Colonic mucosa (tissue), 4 donors: ENCODE measurements around the gene CCNB1. TPM values are rescaled to one million over a fixed set of nuclear protein-coding genes. Genes with fewer than 3 reads are reported as not detected.

Experiments used
- DNase-seq: peaks from one replicate; pipeline ENCODE4 v3.0.0-alpha.2; 2020
- H3K27ac ChIP-seq: fragments of 200-600 bp; one replicate; pipeline ENCODE4 v1.8.0; 2021
- H3K27me3 ChIP-seq: fragments of 200-600 bp; one replicate; pipeline ENCODE4 v1.8.0; 2021
- H3K36me3 ChIP-seq: fragments of 200-600 bp; one replicate; pipeline ENCODE4 v1.8.0; 2021
- H3K4me1 ChIP-seq: fragments of 200-600 bp; one replicate; pipeline ENCODE4 v1.8.0; 2021; ENCODE audit warnings: mild to moderate bottlenecking
- H3K4me3 ChIP-seq: fragments of 200-600 bp; one replicate; pipeline ENCODE4 v1.8.0; 2021
- H3K9ac ChIP-seq, 2 donors: one replicate each; pipeline ENCODE4 v1.7.0; 2013; ENCODE audit warnings: control low read depth in 2 of 2, low read depth in 2 of 2, low read length in 2 of 2
- H3K9me3 ChIP-seq: fragments of 200-600 bp; one replicate; pipeline ENCODE4 v1.8.0; 2021
- intact Hi-C: fragments of 100-400 bp; cut with DNase I; formaldehyde crosslinking; loops from one replicate; pipeline ENCODE4 v1.14.1; 2022
- total RNA-seq, 2 donors: library from RNA; stranded (reverse); fragmentation: NEBNext Ultra II Directional in 1 of 2; extraction: Animal tissue kit (Norgen Biotek cat#: 25700) in 1 of 2; gene quantifications; one replicate each; pipeline ENCODE4 v1.2.1, GENCODE V29; 2021
- TF ChIP-seq, protein P1 (sequence below): fragments of 200-600 bp; IDR thresholded peaks from one replicate; pipeline ENCODE4 v1.8.0; 2022; ENCODE audit warnings: antibody characterized with exemption, mild to moderate bottlenecking
- donor health status: healthy.
- donor health status: DM: no; HTN: no; CAD: no.
- donor health status: DM: no; HTN: no; CAD: no.

The CCNB1 gene
- total RNA-seq, 2 donors from 2014 or later: 43.1 to 189 TPM

DNA sequence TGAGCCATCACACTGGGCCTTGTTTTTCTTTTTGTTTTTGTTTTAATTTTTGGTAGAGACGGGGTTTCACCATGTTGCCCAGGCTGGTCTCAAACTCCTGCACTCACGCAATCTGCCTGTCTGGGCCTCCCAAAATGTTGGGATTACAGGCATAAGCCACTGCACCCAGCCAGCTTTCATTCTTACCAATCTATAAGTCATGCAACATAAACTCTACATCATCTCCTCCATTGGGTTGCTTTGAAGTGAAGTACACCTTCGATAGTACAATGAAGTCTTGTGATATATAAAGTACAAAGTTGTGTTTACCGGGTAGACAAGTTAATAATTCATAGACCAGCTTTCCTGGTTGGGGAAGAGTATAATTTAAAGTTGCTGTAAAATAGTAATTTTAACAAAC is 58.9 kb downstream of the CCNB1 start:
- Histone ChIP-seq H3K9ac (no peak overlapping the region), H3K9me3 (no peaks in the 10 kb centered on the region), H3K36me3 (no peaks in the 10 kb centered on the region), H3K27me3 (no peaks in the 10 kb centered on the region), H3K27ac (no peak overlapping the region), H3K4me3 (no peak overlapping the region), H3K4me1 (no peaks in the 10 kb centered on the region)
- DNase-seq: no peak
- intact Hi-C loops: no loop called here
- TF ChIP-seq, protein P1, sequence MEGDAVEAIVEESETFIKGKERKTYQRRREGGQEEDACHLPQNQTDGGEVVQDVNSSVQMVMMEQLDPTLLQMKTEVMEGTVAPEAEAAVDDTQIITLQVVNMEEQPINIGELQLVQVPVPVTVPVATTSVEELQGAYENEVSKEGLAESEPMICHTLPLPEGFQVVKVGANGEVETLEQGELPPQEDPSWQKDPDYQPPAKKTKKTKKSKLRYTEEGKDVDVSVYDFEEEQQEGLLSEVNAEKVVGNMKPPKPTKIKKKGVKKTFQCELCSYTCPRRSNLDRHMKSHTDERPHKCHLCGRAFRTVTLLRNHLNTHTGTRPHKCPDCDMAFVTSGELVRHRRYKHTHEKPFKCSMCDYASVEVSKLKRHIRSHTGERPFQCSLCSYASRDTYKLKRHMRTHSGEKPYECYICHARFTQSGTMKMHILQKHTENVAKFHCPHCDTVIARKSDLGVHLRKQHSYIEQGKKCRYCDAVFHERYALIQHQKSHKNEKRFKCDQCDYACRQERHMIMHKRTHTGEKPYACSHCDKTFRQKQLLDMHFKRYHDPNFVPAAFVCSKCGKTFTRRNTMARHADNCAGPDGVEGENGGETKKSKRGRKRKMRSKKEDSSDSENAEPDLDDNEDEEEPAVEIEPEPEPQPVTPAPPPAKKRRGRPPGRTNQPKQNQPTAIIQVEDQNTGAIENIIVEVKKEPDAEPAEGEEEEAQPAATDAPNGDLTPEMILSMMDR: no peak

Other genes with a start within 250 kb of the CCNB1 start
- 10 to 100 TPM; 45.9 to 50.5 TPM for gene SLC30A5, start 73.1 kb upstream of the CCNB1 start, total RNA-seq
- 10 to 100 TPM in 1 of 2 donors, 1 to 10 TPM in 1; 5.9 to 13.9 TPM for gene CENPH, start 22.4 kb downstream of the CCNB1 start, total RNA-seq
- gene CDK7, start 67.7 kb downstream of the CCNB1 start, total RNA-seq: 10 to 100 TPM; 21.9 to 35.4 TPM
- 10 to 100 TPM; 12.5 to 13.2 TPM for gene CCDC125, start 165.7 kb downstream of the CCNB1 start, total RNA-seq
- gene AK6, start 202.4 kb downstream of the CCNB1 start, total RNA-seq: 10 to 100 TPM; 34.5 to 35.3 TPM
- gene TAF9, start 202.4 kb downstream of the CCNB1 start, total RNA-seq: 10 to 100 TPM; 53.7 to 60.2 TPM
- 10 to 100 TPM; 16.7 to 17.9 TPM for gene RAD17, start 202.7 kb downstream of the CCNB1 start, total RNA-seq
- 10 to 100 TPM; 51.0 to 51.2 TPM for gene MARVELD2, start 248.0 kb downstream of the CCNB1 start, total RNA-seq